ENCODE results near the gene BSPH1.

The BSPH1 gene

GRCh38 chr19:47994209-47994802 is 2.3 kb upstream of the BSPH1 start, which contains the start of gene ELSPBP1 (continued):
- TF ChIP-seq ZNF335 (tag by site-specific recombination; conservative IDR thresholded peaks at IDR 0.05) (0 out of 2 replicates have a peak, but pooled peaks have one; percentile 22), ZNF24 (tag by site-specific recombination; IDR thresholded peaks at IDR 0.05) (peak; percentile 53; the same call in 1 of the 2 replicates), ZNF670 (tag by site-specific recombination; IDR thresholded peaks at IDR 0.05; ENCODE audit: low read depth) (no peak), ZNF501 (tag by site-specific recombination; IDR thresholded peaks at IDR 0.05) (no peak), ZFP41 (tag by site-specific recombination; IDR thresholded peaks at IDR 0.05; ENCODE audit: borderline replicate concordance) (no peak), ZFHX2 (tag by site-specific recombination; conservative IDR thresholded peaks at IDR 0.05) (peak; percentile 81), ZSCAN16 (tag by site-specific recombination; IDR thresholded peaks at IDR 0.05) (no peak), ZSCAN4 (tag by site-specific recombination; IDR thresholded peaks at IDR 0.05) (peak; percentile 11; the same call in 1 of the 2 replicates), GLIS2 (tag by site-specific recombination; IDR thresholded peaks at IDR 0.05) (0 out of 2 replicates have a peak, but pooled peaks have one; percentile 27), IKZF3 (tag by site-specific recombination; IDR thresholded peaks at IDR 0.05) (peak; percentile 37; the same call in 1 of the 2 replicates), ZNF623 (tag by site-specific recombination; IDR thresholded peaks at IDR 0.05) (no peak), ZNF664 (tag by site-specific recombination; IDR thresholded peaks at IDR 0.05) (no peak), ZNF37A (tag by site-specific recombination; IDR thresholded peaks at IDR 0.05) (no peak), ZNF473 (tag by site-specific recombination; IDR thresholded peaks at IDR 0.05) (no peak), ATF2 (tag by site-specific recombination; IDR thresholded peaks at IDR 0.05; ENCODE audit: low read depth) (no peak), ZNF830 (tag by site-specific recombination; IDR thresholded peaks at IDR 0.05; ENCODE audit: low read depth) (no peak), GLIS1 (tag by site-specific recombination; IDR thresholded peaks at IDR 0.05) (peak; percentile 61), SP3 (tag by site-specific recombination; IDR thresholded peaks at IDR 0.05) (no peak), ZFP37 (tag by site-specific recombination; IDR thresholded peaks at IDR 0.05) (no peak)

- no peak overlapping the region for H3K4me3 ChIP-seq (ENCODE audit: low read depth, low read length)
- ChIA-PET CTCF (no interaction called here), POLR2A (interaction anchor here (0.6 kb wide), 1 partner anchor 14 kb away, joined by 3 read pairs; no protein-coding TSS in a partner anchor)
- no peaks in the 10 kb centered on the region for H3K9me3 ChIP-seq (ENCODE audit: control insufficient read depth, insufficient read depth, low read depth, low read length)
- H3K27ac ChIP-seq (ENCODE audit: extremely low read depth, low read depth, low read length) = no peak overlapping the region
- no peaks in the 10 kb centered on the region for H3K36me3 ChIP-seq (ENCODE audit: control insufficient read depth in 2 of 2, insufficient read depth in 1 of 2, low read length in 2 of 2)
- peaks cover 18% of the 10 kb centered on the region for H3K4me1 ChIP-seq (ENCODE audit: control insufficient read depth, insufficient read depth, low read length)
- TF ChIP-seq ZBTB11 (tag by site-specific recombination; conservative IDR thresholded peaks at IDR 0.05; ENCODE audit: low read depth) = peak; percentile 28
- no peak for TF ChIP-seq ZNF112 (tag by site-specific recombination; IDR thresholded peaks at IDR 0.05)
- peak; percentile 26; the same call in 1 of the 2 replicates for TF ChIP-seq ZNF133 (tag by site-specific recombination; IDR thresholded peaks at IDR 0.05)
- TF ChIP-seq ZNF366 (tag by site-specific recombination; conservative IDR thresholded peaks at IDR 0.05) = peak; percentile 90
- TF ChIP-seq PATZ1 (tag by site-specific recombination; IDR thresholded peaks at IDR 0.05) = 0 out of 2 replicates have a peak, but pooled peaks have one; percentile 22
- TF ChIP-seq ZNF266 (tag by site-specific recombination; IDR thresholded peaks at IDR 0.05; ENCODE audit: low read depth) = peak; percentile 12; the same call in 1 of the 2 replicates
- no peak for TF ChIP-seq ZNF548 (tag by site-specific recombination; IDR thresholded peaks at IDR 0.05)
- 0 out of 2 replicates have a peak, but pooled peaks have one; percentile 29 for TF ChIP-seq ZBTB17 (tag by site-specific recombination; IDR thresholded peaks at IDR 0.05)
- TF ChIP-seq ZFHX2 (tag by site-specific recombination; conservative IDR thresholded peaks at IDR 0.05) = peak; percentile 96
- TF ChIP-seq PRDM1 (tag by site-specific recombination; IDR thresholded peaks at IDR 0.05) = peak; percentile 80
- TF ChIP-seq WT1 (tag by site-specific recombination; IDR thresholded peaks at IDR 0.05) = peak; percentile 55; the same call in 1 of the 2 replicates
- no peak for TF ChIP-seq SP2 (tag by site-specific recombination; IDR thresholded peaks at IDR 0.05)
Observed at GRCh38 chr19:47991191-47991808, 670 bp downstream of the BSPH1 start.
